HG02610 (cell line): Measurements from ENCODE around the gene MAGEE1.

Experiments
- ATAC-seq: cut with Tn5 transposase; IDR thresholded peaks from one replicate; pipeline ENCODE4 v1.9.1; 2021; ENCODE audit warnings: mild to moderate bottlenecking, moderate library complexity; ENCODE audit not compliant: unreplicated experiment

Gene MAGEE1

GRCh38 chrX:76427560-76428242, at the start of gene MAGEE1:
TSS of gene MAGEE1 (plus strand) at chrX:76427710. CDS start at chrX:76427931, 221 bp downstream.
- peak; percentile 94 for ATAC-seq

GRCh38 chrX:76398970-76399369, 28.5 kb upstream of the MAGEE1 start:
- no peak for ATAC-seq

GRCh38 chrX:76407795-76408194, 19.7 kb upstream of the MAGEE1 start:
- ATAC-seq, result no peak

GRCh38 chrX:76420237-76420636, 7.3 kb upstream of the MAGEE1 start:
- no peak for ATAC-seq

- ATAC-seq, result peak; percentile 23
Measured at GRCh38 chrX:76428243-76429130, 977 bp downstream of the MAGEE1 start.

- no peak for ATAC-seq
Measured at GRCh38 chrX:76433219-76433618, 5.7 kb downstream of the MAGEE1 start.

- no peak for ATAC-seq
Measured at GRCh38 chrX:76434103-76434741, 6.7 kb downstream of the MAGEE1 start.

- no peak for ATAC-seq
Measured at GRCh38 chrX:76439188-76439587, 11.7 kb downstream of the MAGEE1 start.

- no peak for ATAC-seq
Measured at GRCh38 chrX:76453737-76454406, 26.4 kb downstream of the MAGEE1 start.

- ATAC-seq, result no peak
Measured at GRCh38 chrX:76454456-76454927, 27.0 kb downstream of the MAGEE1 start.

GRCh38 chrX:76477353-76477752, 49.8 kb downstream of the MAGEE1 start:
- no peak for ATAC-seq
